ENCODE results near the gene STARD9.
"Not testable (repeated sequence)": the region's sequence is repeated elsewhere in the genome, so short reads cannot be mapped to it uniquely, and the experiment has no call there.

Gene STARD9

DNA sequence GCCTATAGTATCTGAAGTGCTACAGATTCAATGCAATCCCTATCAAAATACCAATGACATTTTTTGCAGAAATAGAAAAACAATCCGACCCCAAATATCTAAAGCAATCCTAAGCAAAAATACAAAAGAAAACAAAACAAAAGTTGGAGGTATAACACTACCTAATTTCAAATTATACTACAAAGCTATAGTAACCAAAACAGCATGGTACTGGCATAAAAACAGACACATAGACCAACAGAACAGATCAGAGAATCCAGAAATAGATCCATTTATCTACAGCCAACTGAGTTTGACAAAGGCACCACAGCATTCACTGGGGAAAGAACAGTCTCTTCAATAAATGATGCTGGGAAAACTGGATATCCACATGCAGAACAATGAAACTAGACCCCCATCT is 185.4 kb downstream of the STARD9 start:
- Histone ChIP-seq H3K27me3 (ENCODE audit: insufficient read depth, low read length) (no peaks in the 10 kb centered on the region), H3K9me3 (ENCODE audit: low read length) (peaks cover 11% of the 10 kb centered on the region), H3K4me1 (ENCODE audit: insufficient read depth, low read length) (no peaks in the 10 kb centered on the region), H3K4me3 (ENCODE audit: low read length) (no peak overlapping the region), H2AFZ (ENCODE audit: low read depth, low read length) (no peak overlapping the region), H3K36me3 (ENCODE audit: insufficient read depth, low read length) (no peaks in the 10 kb centered on the region)

DNA sequence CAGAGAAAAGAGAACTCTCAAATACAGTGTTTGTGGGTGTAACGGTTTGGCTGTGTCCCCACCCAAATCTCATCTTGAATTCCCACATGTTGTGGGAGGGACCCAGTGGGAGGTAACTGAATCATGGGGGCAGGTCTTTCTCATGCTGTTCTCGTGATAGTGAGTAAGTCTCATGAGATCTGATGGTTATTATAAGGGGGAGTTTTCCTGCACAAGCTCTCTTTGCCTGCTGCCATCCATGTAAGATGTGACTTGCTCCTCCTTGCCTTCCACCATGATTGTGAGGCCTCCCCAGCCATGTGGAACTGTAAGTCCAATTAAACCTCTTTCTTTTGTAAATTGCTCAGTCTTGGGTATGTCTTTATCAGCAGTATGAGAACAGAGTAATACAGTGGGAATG is 186.4 kb downstream of the STARD9 start:
- H3K36me3 ChIP-seq (ENCODE audit: insufficient read depth, low read length): not testable (repeated sequence)

DNA sequence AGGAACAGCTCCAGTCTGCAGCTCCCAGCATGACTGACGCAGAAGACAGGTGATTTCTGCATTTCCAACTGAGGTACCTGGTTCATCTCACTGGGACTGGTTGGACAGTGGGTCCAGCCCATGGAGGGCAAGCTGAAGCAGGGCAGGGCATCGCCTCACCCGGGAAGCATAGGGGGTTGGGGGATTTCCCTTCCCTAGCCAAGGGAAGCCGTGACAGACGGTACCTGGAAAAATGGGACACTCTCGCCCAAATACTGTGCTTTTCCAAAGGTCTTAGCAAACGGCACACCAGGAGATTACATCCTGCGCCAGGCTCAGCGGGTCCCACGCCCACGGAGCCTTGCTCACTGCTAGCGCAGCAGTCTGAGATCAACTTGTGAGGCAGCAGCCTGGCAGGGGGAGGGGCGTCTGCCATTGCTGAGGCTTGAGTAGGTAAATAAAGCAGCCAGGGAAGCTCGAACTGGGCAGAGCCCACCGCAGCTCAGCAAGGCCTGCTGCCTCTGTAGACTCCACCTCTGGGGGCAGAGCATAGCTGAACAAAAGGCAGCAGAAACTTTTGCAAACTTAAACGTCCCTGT is 188.8 kb downstream of the STARD9 start:
- H3K4me1 ChIP-seq (ENCODE audit: insufficient read depth, low read length); H3K36me3 ChIP-seq (ENCODE audit: insufficient read depth, low read length); H3K27me3 ChIP-seq (ENCODE audit: insufficient read depth, low read length); H3K4me3 ChIP-seq (ENCODE audit: low read length); H2AFZ ChIP-seq (ENCODE audit: low read depth, low read length): not testable (repeated sequence)
- H3K9me3 ChIP-seq (ENCODE audit: low read length): peaks cover 10% of the 10 kb centered on the region

More for the DNA sequence above, 186.4 kb downstream of the STARD9 start:
- not testable (repeated sequence) for H3K4me1 ChIP-seq (ENCODE audit: insufficient read depth, low read length); H2AFZ ChIP-seq (ENCODE audit: low read depth, low read length); H3K4me3 ChIP-seq (ENCODE audit: low read length); H3K27me3 ChIP-seq (ENCODE audit: insufficient read depth, low read length)
- peaks cover 11% of the 10 kb centered on the region for H3K9me3 ChIP-seq (ENCODE audit: low read length)

DNA sequence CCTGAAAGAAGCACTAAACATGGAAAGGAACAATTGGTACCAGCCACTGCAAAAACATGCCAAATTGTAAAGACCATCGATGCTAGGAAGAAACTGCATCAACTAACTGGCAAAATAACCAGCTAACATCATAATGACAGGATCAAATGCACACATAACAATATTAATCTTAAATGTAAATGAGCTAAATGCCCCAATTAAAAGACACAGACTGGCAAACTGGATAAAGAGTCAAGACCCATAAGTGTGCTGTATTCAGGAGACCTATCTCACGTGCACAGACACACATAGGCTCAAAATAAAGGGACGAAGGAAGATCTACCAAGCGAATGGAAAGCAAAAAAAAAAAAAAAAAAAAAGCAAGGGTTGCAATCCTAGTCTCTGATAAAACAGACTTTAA is 190.7 kb downstream of the STARD9 start:
- H3K4me1 ChIP-seq (ENCODE audit: insufficient read depth, low read length); H3K4me3 ChIP-seq (ENCODE audit: low read length); H3K27me3 ChIP-seq (ENCODE audit: insufficient read depth, low read length); H2AFZ ChIP-seq (ENCODE audit: low read depth, low read length); H3K9me3 ChIP-seq (ENCODE audit: low read length); H3K36me3 ChIP-seq (ENCODE audit: insufficient read depth, low read length): not testable (repeated sequence)
